A673 (cell line): ENCODE measurements around the gene IL1RL1. TPM values are rescaled to one million over a fixed set of nuclear protein-coding genes. Genes with fewer than 3 reads are reported as not detected.

Experiments used
- BruUV-seq: library from RNA; stranded (reverse); fragments of 400-500 nt; replicated peaks from 2 replicates; lab custom pipeline; 2021; lab: Mats Ljungman, UMichigan
- CTCF ChIA-PET: fragments of 300-600 bp; sonication (Branson Sonifier 250); formaldehyde crosslinking; loops from one replicate; lab custom pipeline; 2022; ENCODE audit warnings: antibody characterized with exemption; lab: Charles Lee
- POLR2A ChIA-PET: fragments of 300-600 bp; sonication (Branson Sonifier 250); formaldehyde crosslinking; loops from one replicate; lab custom pipeline; 2022; ENCODE audit warnings: antibody characterized with exemption; ENCODE audit not compliant: low non-redundant PET; lab: Charles Lee
- DNase-seq: peaks from one replicate; pipeline ENCODE4 v3.0.0-alpha.2; 2015; ENCODE audit warnings: low spot score
- H3K27ac ChIP-seq: fragments of 200-600 bp; sonication (generic); 2 replicates; pipeline ENCODE4 v1.5.1; 2016; ENCODE audit warnings: mixed run types, low read depth, mild to moderate bottlenecking, mixed read lengths, antibody characterized with exemption, low read length; ENCODE audit not compliant: poor library complexity, severe bottlenecking
- H3K27me3 ChIP-seq: fragments of 200-600 bp; sonication (generic); replicated peaks from 2 replicates; pipeline ENCODE4 v1.6.1; 2017; ENCODE audit warnings: mixed run types, low read depth, mild to moderate bottlenecking, mixed read lengths, antibody characterized with exemption, low read length; ENCODE audit not compliant: insufficient read depth, poor library complexity
- H3K36me3 ChIP-seq: fragments of 200-600 bp; sonication (generic); 2 replicates; pipeline ENCODE4 v1.6.1; 2016; ENCODE audit warnings: mixed run types, mild to moderate bottlenecking, mixed read lengths, antibody characterized with exemption, low read length; ENCODE audit not compliant: insufficient read depth, poor library complexity, severe bottlenecking
- H3K4me1 ChIP-seq: fragments of 200-600 bp; sonication (generic); 2 replicates; pipeline ENCODE4 v1.6.1; 2017; ENCODE audit warnings: mixed run types, mild to moderate bottlenecking, mixed read lengths, antibody characterized with exemption, low read length; ENCODE audit not compliant: insufficient read depth, poor library complexity, severe bottlenecking
- H3K4me3 ChIP-seq: fragments of 200-600 bp; sonication (generic); 2 replicates; pipeline ENCODE4 v1.5.1; 2016; ENCODE audit warnings: low read depth, mixed run types, mild to moderate bottlenecking, mixed read lengths, low read length; ENCODE audit not compliant: poor library complexity, severe bottlenecking
- H3K9me3 ChIP-seq: fragments of 200-600 bp; sonication (generic); 2 replicates; pipeline ENCODE4 v1.6.1; 2016; ENCODE audit warnings: mixed run types, low read depth, mild to moderate bottlenecking, mixed read lengths, antibody characterized with exemption, low read length; ENCODE audit not compliant: poor library complexity, severe bottlenecking
- CTCF ChIP-seq: fragments of 300-800, 200-600 bp; sonication (generic); conservative IDR thresholded peaks from 2 replicates; pipeline ENCODE4 v1.5.1; 2017; ENCODE audit warnings: low read depth, mild to moderate bottlenecking, antibody characterized with exemption, low read length, moderate library complexity, mixed read lengths
- EZH2 ChIP-seq: fragments of 200-600 bp; sonication (generic); IDR thresholded peaks from 2 replicates; pipeline ENCODE4 v1.6.1; 2017; ENCODE audit warnings: borderline replicate concordance, low read depth, mild to moderate bottlenecking, mixed read lengths, antibody characterized with exemption, low read length; ENCODE audit not compliant: poor library complexity, severe bottlenecking
- intact Hi-C: fragments of 100-400 bp; cut with micrococcal nuclease; formaldehyde crosslinking; loops from one replicate; pipeline ENCODE4 v1.10.0; 2022; ENCODE audit not compliant: unreplicated experiment
- total RNA-seq: library from RNA; stranded (reverse); gene quantifications from 2 replicates; pipeline ENCODE4 v1.2.3, GENCODE V29; 2021

The IL1RL1 gene
- total RNA-seq, 1 experiment from 2014 or later = not detected

DNA sequence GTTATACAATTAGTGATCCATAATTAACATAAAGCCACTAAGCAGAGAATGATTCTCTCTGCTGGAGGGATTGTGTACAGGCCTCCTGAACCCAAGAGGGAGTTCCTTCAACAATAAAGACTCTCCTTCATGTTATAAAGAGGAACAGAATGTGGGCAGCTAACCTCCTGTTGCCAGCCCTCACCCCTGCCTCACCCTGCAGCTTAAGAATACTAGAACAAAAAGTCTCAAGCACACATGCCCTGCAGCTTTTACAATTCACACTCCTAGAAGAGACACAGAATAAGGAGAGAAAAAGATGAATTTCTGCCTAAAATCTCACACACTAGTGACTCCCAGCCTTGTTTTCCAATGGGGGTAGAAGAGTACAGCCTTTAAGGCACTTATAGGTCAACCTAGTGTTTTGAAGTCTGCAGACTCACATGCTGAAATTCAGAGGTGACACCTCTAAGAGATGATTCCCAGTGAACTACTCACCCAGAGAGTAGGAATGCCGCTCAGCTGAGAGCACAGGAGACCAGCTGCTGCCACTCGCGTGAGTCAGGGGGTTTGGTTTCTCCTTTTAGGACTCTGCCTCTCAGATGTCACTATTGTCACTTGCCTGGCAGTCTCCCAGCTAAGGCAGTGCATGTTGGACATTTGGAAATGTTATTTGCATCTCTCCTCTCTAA, 32.5 kb upstream of the IL1RL1 start:
- Histone ChIP-seq H3K27ac (no peak overlapping the region), H3K9me3 (no peaks in the 10 kb centered on the region), H3K4me1 (no peaks in the 10 kb centered on the region), H3K4me3 (no peak overlapping the region), H3K27me3 (peaks cover 5% of the 10 kb centered on the region), H3K36me3 (no peaks in the 10 kb centered on the region)
- ChIA-PET CTCF (no interaction called here), POLR2A (no interaction called here)
- no peak for DNase-seq
- TF ChIP-seq CTCF = no peak
- TF ChIP-seq EZH2 = no peak
- intact Hi-C loops = no loop called here
- BruUV-seq = no TSS peak

DNA sequence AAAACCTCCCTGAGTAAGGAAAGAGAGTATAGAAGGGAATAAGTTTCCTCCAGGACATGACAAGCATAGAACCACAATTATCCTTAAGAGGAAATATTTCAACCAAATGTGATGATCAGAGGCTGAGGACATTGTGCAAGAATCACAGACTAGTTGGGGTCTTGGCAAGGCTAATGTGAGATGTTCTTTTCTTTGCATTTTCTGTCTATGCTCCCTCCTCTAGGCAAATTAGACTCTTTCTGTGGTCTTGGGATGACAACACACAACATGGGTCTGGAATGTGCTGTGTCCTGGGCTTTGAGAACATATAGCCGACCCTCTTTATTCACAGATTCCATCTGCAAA, 32.0 kb upstream of the IL1RL1 start:
- no peaks in the 10 kb centered on the region for H3K36me3 ChIP-seq
- CTCF ChIA-PET = no interaction called here
- no peaks in the 10 kb centered on the region for H3K4me1 ChIP-seq
- no peak for DNase-seq
- intact Hi-C loops = no loop called here
- no TSS peak for BruUV-seq
- no peak overlapping the region for H3K4me3 ChIP-seq
- no peak for TF ChIP-seq EZH2
- TF ChIP-seq CTCF = no peak
- H3K27ac ChIP-seq = no peak overlapping the region
- peaks cover 5% of the 10 kb centered on the region for H3K27me3 ChIP-seq
- no peaks in the 10 kb centered on the region for H3K9me3 ChIP-seq
- POLR2A ChIA-PET = no interaction called here

- ChIA-PET POLR2A (no interaction called here), CTCF (no interaction called here)
- no TSS peak for BruUV-seq
Observed at GRCh38 chr2:102282678-102283091, 28.7 kb upstream of the IL1RL1 start.

More at GRCh38 chr2:102282678-102283091, 28.7 kb upstream of the IL1RL1 start:
- H3K27ac ChIP-seq = no peak overlapping the region
- no peak for DNase-seq
- no peaks in the 10 kb centered on the region for H3K36me3 ChIP-seq
- TF ChIP-seq EZH2 = no peak
- TF ChIP-seq CTCF = no peak
- H3K4me3 ChIP-seq = no peak overlapping the region
- peaks cover 12% of the 10 kb centered on the region for H3K27me3 ChIP-seq
- no peaks in the 10 kb centered on the region for H3K4me1 ChIP-seq
- intact Hi-C loops = no loop called here
- H3K9me3 ChIP-seq = no peaks in the 10 kb centered on the region
